ENCODE measurements around the gene SDK1. TPM values are rescaled to one million over a fixed set of nuclear protein-coding genes. Genes with fewer than 3 reads are reported as not detected.
A peak's percentile ranks its signal among the peaks of the same experiment; 100 is the strongest.

Gene SDK1
- total and polyA plus RNA-seq, 4 donors, result 10.4 to 11.6 (median 11.0) TPM

DNA sequence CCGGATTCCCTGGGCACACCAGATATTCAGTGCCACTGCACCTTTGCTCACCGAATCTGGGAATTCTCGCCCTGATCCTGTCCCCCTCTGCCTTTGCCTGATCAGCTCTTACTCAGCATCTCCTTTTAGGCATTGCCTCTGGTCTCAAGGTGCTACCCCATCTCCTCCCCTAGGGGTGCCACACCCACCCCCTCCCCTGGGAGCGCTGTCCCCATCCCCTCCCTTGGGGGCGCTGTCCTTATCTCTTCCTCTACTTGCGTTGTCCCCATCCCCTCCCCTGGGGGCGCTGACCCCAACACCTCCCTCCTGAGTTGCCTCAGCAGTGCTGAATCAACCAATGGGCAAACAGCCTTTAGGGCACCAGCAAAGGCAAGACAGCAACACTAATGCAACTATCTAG lies 694.1 kb downstream of the SDK1 start:
- no peak for DNase-seq (ENCODE audit: low read depth in 4 of 6, low spot score in 6 of 6)
- no peaks in the 10 kb centered on the region for H3K9me3 ChIP-seq (ENCODE audit: control insufficient read depth, insufficient read depth, low read length)
- peaks cover 14% of the 10 kb centered on the region for H3K4me1 ChIP-seq (ENCODE audit: control insufficient read depth, insufficient read depth, low read length)
- no peak overlapping the region for H3K4me3 ChIP-seq (ENCODE audit: low read depth, low read length)
- no peaks in the 10 kb centered on the region for H3K27me3 ChIP-seq (ENCODE audit: control insufficient read depth, insufficient read depth, low read length)
- peaks cover 19% of the 10 kb centered on the region for H3K36me3 ChIP-seq (ENCODE audit: control insufficient read depth, insufficient read depth, low read length)
- 72% methylated on average over 7 of the region's 7 CpGs for WGBS (ENCODE audit: insufficient coverage)
- H3K27ac ChIP-seq (ENCODE audit: low read depth, low read length), result no peak overlapping the region

DNA sequence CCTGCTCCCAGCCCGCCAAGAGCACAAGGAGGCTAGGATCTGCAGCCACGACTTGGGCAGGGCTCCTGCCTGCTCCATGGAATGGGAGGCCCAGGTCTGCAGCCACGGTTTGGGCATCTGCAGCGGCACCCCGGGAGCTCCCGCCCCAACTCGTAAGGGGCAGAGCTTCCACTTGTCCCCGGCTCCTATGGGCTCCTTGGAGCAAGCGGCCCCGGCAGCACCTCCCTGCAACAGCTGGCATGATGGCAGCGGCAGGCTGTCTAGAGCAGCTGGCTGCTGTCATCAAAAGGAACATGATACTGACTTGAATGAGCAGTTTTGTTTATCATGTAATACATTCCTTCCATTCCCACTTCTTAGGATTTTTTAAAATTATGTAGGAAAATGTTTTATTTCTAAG lies 697.0 kb downstream of the SDK1 start:
- WGBS (ENCODE audit: insufficient coverage), result 90% methylated on average over 9 of the region's 11 CpGs
- H3K27ac ChIP-seq (ENCODE audit: low read depth, low read length), result no peak overlapping the region
- peaks cover 8% of the 10 kb centered on the region for H3K36me3 ChIP-seq (ENCODE audit: control insufficient read depth, insufficient read depth, low read length)
- no peak for DNase-seq (ENCODE audit: low read depth in 4 of 6, low spot score in 6 of 6)
- no peaks in the 10 kb centered on the region for H3K4me1 ChIP-seq (ENCODE audit: control insufficient read depth, insufficient read depth, low read length)
- no peaks in the 10 kb centered on the region for H3K27me3 ChIP-seq (ENCODE audit: control insufficient read depth, insufficient read depth, low read length)
- no peaks in the 10 kb centered on the region for H3K9me3 ChIP-seq (ENCODE audit: control insufficient read depth, insufficient read depth, low read length)
- no peak overlapping the region for H3K4me3 ChIP-seq (ENCODE audit: low read depth, low read length)

DNA sequence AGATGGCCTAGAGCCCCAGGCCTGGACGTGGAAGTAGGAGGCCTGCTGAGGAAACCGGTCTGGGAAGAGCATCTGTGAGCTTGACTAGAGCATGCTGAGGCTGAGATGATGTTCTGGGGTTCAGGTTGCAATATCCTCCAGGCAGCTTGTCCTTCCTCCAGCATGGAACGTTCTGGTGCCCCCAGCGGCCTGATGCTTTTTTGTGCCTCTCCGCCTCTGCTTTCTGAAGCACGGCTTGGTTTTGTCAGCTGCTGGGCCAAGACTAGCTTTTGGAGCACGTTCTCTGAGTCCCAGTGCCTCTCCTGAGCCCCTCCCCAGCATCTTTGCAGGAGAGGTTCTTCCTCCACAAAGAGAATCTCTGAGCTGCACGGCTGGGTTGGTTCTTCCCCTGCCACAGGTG lies 699.1 kb downstream of the SDK1 start:
- H3K27me3 ChIP-seq (ENCODE audit: control insufficient read depth, insufficient read depth, low read length), result no peaks in the 10 kb centered on the region
- H3K9me3 ChIP-seq (ENCODE audit: control insufficient read depth, insufficient read depth, low read length), result no peaks in the 10 kb centered on the region
- H3K4me3 ChIP-seq (ENCODE audit: low read depth, low read length), result no peak overlapping the region
- DNase-seq (ENCODE audit: low read depth in 4 of 6, low spot score in 6 of 6), result no peak
- WGBS (ENCODE audit: insufficient coverage), result 69% methylated on average over 7 of the region's 8 CpGs
- peaks cover 10% of the 10 kb centered on the region for H3K36me3 ChIP-seq (ENCODE audit: control insufficient read depth, insufficient read depth, low read length)
- no peaks in the 10 kb centered on the region for H3K4me1 ChIP-seq (ENCODE audit: control insufficient read depth, insufficient read depth, low read length)
- no peak overlapping the region for H3K27ac ChIP-seq (ENCODE audit: low read depth, low read length)

DNA sequence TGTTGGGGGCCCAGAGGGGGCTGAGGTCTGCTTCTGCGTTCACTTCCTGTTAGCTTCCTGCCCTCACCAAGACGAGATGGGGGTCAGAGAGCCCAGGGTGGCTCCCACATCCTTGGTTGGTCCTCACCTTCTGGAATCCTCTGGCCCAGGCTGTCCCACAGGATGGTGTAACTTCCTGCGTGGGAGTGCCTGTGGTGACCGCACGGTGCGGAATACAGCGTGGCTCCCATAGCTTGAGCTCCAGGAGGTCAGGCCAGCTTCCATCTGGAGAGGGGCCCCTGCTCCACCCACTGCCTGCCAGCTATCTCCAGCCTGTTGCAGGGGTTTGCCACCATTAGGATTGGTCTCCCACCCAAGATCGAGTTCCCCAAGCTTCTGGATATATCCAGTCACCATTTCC lies 699.9 kb downstream of the SDK1 start:
- H3K27me3 ChIP-seq (ENCODE audit: control insufficient read depth, insufficient read depth, low read length), result no peaks in the 10 kb centered on the region
- H3K27ac ChIP-seq (ENCODE audit: low read depth, low read length), result no peak overlapping the region
- 95% methylated on average over 8 of the region's 8 CpGs for WGBS (ENCODE audit: insufficient coverage)
- no peaks in the 10 kb centered on the region for H3K4me1 ChIP-seq (ENCODE audit: control insufficient read depth, insufficient read depth, low read length)
- H3K36me3 ChIP-seq (ENCODE audit: control insufficient read depth, insufficient read depth, low read length), result peaks cover 10% of the 10 kb centered on the region
- no peak for DNase-seq (ENCODE audit: low read depth in 4 of 6, low spot score in 6 of 6)
- H3K4me3 ChIP-seq (ENCODE audit: low read depth, low read length), result no peak overlapping the region
- H3K9me3 ChIP-seq (ENCODE audit: control insufficient read depth, insufficient read depth, low read length), result no peaks in the 10 kb centered on the region

DNA sequence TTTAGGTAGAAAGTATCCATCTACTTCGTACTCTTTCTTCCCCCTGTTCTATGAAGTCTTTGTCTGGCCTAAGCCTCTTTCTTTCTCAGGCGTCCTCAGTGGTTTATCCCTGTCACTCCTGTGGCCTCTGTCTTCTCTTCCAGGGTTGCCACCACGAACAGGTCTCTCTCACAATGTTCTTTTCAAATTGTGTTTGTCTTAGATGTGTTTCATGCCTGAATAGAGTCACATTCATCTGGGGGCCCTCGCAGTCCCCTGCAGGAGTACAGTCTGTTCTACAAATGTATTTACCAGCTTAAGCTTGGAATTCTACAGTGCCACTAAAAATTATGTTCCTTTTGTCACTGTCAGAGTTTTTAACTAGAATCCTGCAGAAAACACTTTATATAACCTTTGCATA lies 700.7 kb downstream of the SDK1 start:
- H3K9me3 ChIP-seq (ENCODE audit: control insufficient read depth, insufficient read depth, low read length), result no peaks in the 10 kb centered on the region
- H3K27me3 ChIP-seq (ENCODE audit: control insufficient read depth, insufficient read depth, low read length), result no peaks in the 10 kb centered on the region
- DNase-seq (ENCODE audit: low read depth in 4 of 6, low spot score in 6 of 6), result no peak
- WGBS (ENCODE audit: insufficient coverage), result 59% methylated on average over 3 of the region's 4 CpGs
- no peak overlapping the region for H3K27ac ChIP-seq (ENCODE audit: low read depth, low read length)
- peaks cover 10% of the 10 kb centered on the region for H3K36me3 ChIP-seq (ENCODE audit: control insufficient read depth, insufficient read depth, low read length)
- H3K4me1 ChIP-seq (ENCODE audit: control insufficient read depth, insufficient read depth, low read length), result peaks cover 7% of the 10 kb centered on the region
- H3K4me3 ChIP-seq (ENCODE audit: low read depth, low read length), result no peak overlapping the region

DNA sequence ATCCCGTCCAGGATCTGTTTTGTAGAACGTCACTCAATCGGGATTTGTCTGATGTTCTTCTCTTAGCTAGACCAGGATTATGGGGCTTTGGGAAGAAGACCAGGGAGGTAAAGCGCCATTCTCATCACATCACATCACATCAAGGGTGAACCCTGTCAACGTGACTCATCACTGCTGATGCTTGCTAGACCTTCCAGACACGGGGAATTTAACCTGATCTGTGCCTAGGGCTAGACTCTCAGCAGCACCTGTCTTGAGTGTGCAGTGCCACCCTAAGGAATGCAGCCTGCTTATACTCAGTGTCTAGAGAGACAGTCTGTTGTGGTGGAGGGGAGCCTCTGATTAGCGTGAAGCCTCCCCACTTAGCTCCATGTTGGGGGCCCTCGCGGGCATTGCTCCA lies 702.5 kb downstream of the SDK1 start:
- WGBS (ENCODE audit: insufficient coverage), result 78% methylated on average over 4 of the region's 9 CpGs
- H3K27me3 ChIP-seq (ENCODE audit: control insufficient read depth, insufficient read depth, low read length), result no peaks in the 10 kb centered on the region
- peaks cover 2% of the 10 kb centered on the region for H3K36me3 ChIP-seq (ENCODE audit: control insufficient read depth, insufficient read depth, low read length)
- H3K4me3 ChIP-seq (ENCODE audit: low read depth, low read length), result no peak overlapping the region
- no peak for DNase-seq (ENCODE audit: low read depth in 4 of 6, low spot score in 6 of 6)
- H3K9me3 ChIP-seq (ENCODE audit: control insufficient read depth, insufficient read depth, low read length), result no peaks in the 10 kb centered on the region
- H3K4me1 ChIP-seq (ENCODE audit: control insufficient read depth, insufficient read depth, low read length), result peaks cover 14% of the 10 kb centered on the region
- H3K27ac ChIP-seq (ENCODE audit: low read depth, low read length), result no peak overlapping the region

DNA sequence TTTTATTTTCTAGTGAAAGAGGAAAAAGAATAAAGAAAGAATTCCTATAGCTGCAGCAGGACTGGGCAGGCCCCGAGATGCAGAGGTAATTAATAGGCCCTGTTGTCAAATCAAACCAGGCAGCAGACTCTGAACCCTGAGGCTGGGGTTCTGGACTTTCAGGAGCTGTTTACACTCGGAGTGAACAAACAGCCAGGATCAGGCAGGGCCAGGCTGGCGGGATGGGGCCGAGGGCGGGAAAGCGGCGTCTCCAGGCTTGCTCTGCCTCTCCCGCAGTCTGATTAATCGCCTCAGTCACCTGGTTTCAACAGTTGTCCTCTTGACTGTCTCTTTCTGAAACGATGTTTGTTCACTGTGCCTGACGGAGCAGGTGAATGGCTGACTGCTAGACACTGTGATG lies 705.6 kb downstream of the SDK1 start:
- Histone ChIP-seq H3K27me3 (ENCODE audit: control insufficient read depth, insufficient read depth, low read length) (no peaks in the 10 kb centered on the region), H3K9me3 (ENCODE audit: control insufficient read depth, insufficient read depth, low read length) (no peaks in the 10 kb centered on the region), H3K27ac (ENCODE audit: low read depth, low read length) (no peak overlapping the region), H3K4me3 (ENCODE audit: low read depth, low read length) (no peak overlapping the region), H3K36me3 (ENCODE audit: control insufficient read depth, insufficient read depth, low read length) (peaks cover 5% of the 10 kb centered on the region), H3K4me1 (ENCODE audit: control insufficient read depth, insufficient read depth, low read length) (peaks cover 36% of the 10 kb centered on the region)
- DNase-seq (ENCODE audit: low read depth in 4 of 6, low spot score in 6 of 6), result peak in 1 of 6 donors; percentile 26
- 37% methylated on average over 11 of the region's 11 CpGs for WGBS (ENCODE audit: insufficient coverage)

DNA sequence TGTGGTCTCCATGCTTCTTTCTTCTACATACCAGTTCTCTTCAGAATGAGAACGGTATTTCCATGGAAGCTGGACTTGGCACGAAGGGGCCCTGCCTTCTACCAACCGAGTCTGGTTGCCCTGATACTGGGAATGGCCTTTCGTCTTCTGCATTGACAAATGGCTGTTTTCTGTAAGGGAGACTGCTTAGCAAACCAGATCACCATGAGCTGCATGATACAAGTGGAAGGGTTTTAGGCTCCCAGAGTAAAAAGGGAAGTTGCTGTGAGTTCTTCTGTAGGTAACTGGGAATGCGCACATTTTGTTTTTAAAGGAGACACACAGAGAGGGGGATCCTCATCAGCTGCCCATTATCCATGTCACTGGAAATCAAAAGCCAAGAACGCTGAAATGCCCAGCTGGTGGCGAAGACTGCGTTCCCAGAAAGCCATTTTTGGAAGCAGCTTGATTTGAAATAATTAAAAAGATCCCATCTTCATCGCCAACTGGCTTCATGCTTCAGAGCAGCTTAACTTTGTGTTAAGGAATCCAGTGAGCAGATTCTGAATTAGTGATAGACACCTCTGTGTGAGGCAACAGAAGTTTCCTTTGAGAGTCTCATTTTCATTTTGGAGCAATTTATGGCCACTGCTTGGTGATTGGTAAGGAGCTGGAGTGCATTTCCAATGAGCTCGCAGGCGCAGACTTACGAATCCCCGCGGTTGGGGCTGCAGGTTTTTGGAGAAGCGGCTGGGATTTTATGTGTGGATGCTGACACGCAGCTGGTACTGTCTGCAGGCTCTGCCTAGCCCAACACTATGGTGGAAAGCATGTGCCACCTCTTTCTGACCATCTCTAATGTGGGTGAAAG lies 708.4 kb downstream of the SDK1 start:
- Histone ChIP-seq H3K27me3 (ENCODE audit: control insufficient read depth, insufficient read depth, low read length) (no peaks in the 10 kb centered on the region), H3K27ac (ENCODE audit: low read depth, low read length) (peak overlapping the region; percentile 42), H3K4me3 (ENCODE audit: low read depth, low read length) (no peak overlapping the region), H3K9me3 (ENCODE audit: control insufficient read depth, insufficient read depth, low read length) (no peaks in the 10 kb centered on the region), H3K36me3 (ENCODE audit: control insufficient read depth, insufficient read depth, low read length) (peaks cover 8% of the 10 kb centered on the region), H3K4me1 (ENCODE audit: control insufficient read depth, insufficient read depth, low read length) (peaks cover 42% of the 10 kb centered on the region)
- DNase-seq (ENCODE audit: low read depth in 4 of 6, low spot score in 6 of 6), result peak in 3 of 6 donors; percentile 52 to 89 (median 77)
- 35% methylated on average over 10 of the region's 16 CpGs for WGBS (ENCODE audit: insufficient coverage)

DNA sequence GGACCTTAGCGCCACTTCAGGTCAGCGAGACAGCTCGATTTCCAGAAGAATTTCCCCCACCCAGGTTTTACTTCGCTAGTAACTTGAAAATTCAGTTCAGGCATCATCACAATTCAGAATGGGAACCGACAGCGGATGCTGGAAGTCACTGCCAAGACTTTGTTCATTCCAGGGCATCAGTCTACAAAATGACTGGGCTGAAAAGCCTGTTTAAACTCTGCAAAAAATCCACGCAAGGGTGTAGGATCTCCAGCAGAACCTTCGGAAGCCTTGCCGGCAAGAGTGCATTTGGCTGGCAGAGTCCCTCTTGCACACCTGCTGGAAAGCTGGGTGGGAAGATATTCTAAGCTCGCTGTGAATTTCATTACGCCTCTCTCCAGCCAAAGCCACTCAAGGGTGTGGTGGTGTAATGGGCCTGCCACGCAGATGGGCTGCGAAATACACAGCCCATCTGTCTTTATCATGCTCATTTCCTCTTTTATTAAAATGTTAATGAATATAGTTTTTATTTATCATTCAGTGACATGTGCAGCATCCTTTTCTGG lies 709.1 kb downstream of the SDK1 start:
- peak overlapping the region; percentile 42 for H3K27ac ChIP-seq (ENCODE audit: low read depth, low read length)
- peak in 2 of 6 donors; percentile 72 to 84 for DNase-seq (ENCODE audit: low read depth in 4 of 6, low spot score in 6 of 6)

More for the DNA sequence above, 709.1 kb downstream of the SDK1 start:
- no peak overlapping the region for H3K4me3 ChIP-seq (ENCODE audit: low read depth, low read length)
- peaks cover 8% of the 10 kb centered on the region for H3K36me3 ChIP-seq (ENCODE audit: control insufficient read depth, insufficient read depth, low read length)
- no peaks in the 10 kb centered on the region for H3K27me3 ChIP-seq (ENCODE audit: control insufficient read depth, insufficient read depth, low read length)
- 35% methylated on average over 9 of the region's 13 CpGs for whole genome bisulfite sequencing (ENCODE audit: insufficient coverage)
- H3K4me1 ChIP-seq (ENCODE audit: control insufficient read depth, insufficient read depth, low read length), result peaks cover 42% of the 10 kb centered on the region
- H3K9me3 ChIP-seq (ENCODE audit: control insufficient read depth, insufficient read depth, low read length), result no peaks in the 10 kb centered on the region

Data from spinal cord (tissue), 10 donors.